K562 (cell line): ENCODE data around the gene ROR2. TPM values are rescaled to one million over a fixed set of nuclear protein-coding genes. Genes with fewer than 3 reads are reported as not detected.
A peak's percentile ranks its signal among the peaks of the same experiment; 100 is the strongest.

Source experiments
- ATAC-seq: fragments of 200-7000 bp; cut with Tn5 transposase; 3 replicates; pipeline ENCODE4 v1.9.1; 2020; ENCODE audit warnings: moderate library complexity
- BruUV-seq: library from RNA; stranded (reverse); fragments of 400-500 nt; replicated peaks from 2 replicates; lab custom pipeline; 2021; lab: Mats Ljungman, UMichigan
- CTCF ChIA-PET: fragments of 300-600 bp; formaldehyde crosslinking; extraction: SDS; loops from one replicate; lab custom pipeline; 2021; ENCODE audit warnings: low intra/inter-chr PET ratio; lab: Yijun Ruan, JAX
- POLR2A ChIA-PET: fragments of 300-600, 350-650 bp; sonication (Branson Sonifier 250); formaldehyde crosslinking; extraction: SDS; loops from one replicate; lab custom pipeline; 2021; ENCODE audit warnings: antibody characterized with exemption, inconsistent platforms; lab: Yijun Ruan, JAX
- DNase-seq, 4 experiments: peaks; one replicate each; pipeline versions ENCODE4 v3.0.0 to v3.0.0-alpha.2; 2011 to 2018; ENCODE audit warnings: low spot score in 3 of 4, mixed read lengths in 3 of 4; ENCODE audit errors: extremely low read depth in 1 of 4
- FAIRE-seq: peaks from 2 replicates; lab custom pipeline; 2011; peaks lifted over from hg19 to GRCh38; lab: Jason Lieb, UNC
- H2AFZ ChIP-seq: 2 replicates; pipeline ENCODE4 v1.6.0; 2011; ENCODE audit warnings: low read depth, low read length, control low read depth, inconsistent platforms
- H3K27ac ChIP-seq: fragments of 200-600 bp; 3 replicates; pipeline ENCODE4 v1.8.0; 2011; ENCODE audit warnings: low read depth, mild to moderate bottlenecking, control low read depth, inconsistent platforms, low read length, moderate library complexity, mixed read lengths; ENCODE audit errors: extremely low read depth
- H3K27me3 ChIP-seq, 2 experiments: fragments of 300-600 bp in 1 of 2; 2 replicates in 1 of 2; 3 replicates in 1 of 2; pipeline versions ENCODE4 v1.6.0 to v1.8.0; 2011; ENCODE audit warnings: inconsistent platforms in 2 of 2, low read length in 2 of 2, mild to moderate bottlenecking in 1 of 2, mixed read lengths in 1 of 2, moderate library complexity in 1 of 2; ENCODE audit not compliant: control insufficient read depth in 2 of 2, insufficient read depth in 2 of 2
- H3K36me3 ChIP-seq: fragments of 300-600 bp; 3 replicates; pipeline ENCODE4 v1.8.0; 2011; ENCODE audit warnings: mild to moderate bottlenecking, low read length, inconsistent platforms; ENCODE audit not compliant: control insufficient read depth, insufficient read depth
- H3K4me1 ChIP-seq, 2 experiments: fragments of 200-600 bp in 1 of 2; replicated peaks in 1 of 2; 2 replicates in 1 of 2; 3 replicates in 1 of 2; pipeline versions ENCODE4 v1.5.1 to v1.8.0; 2011; ENCODE audit warnings: inconsistent platforms in 2 of 2, low read length in 2 of 2, mild to moderate bottlenecking in 1 of 2, mixed read lengths in 1 of 2, moderate library complexity in 1 of 2; ENCODE audit not compliant: control insufficient read depth in 2 of 2, insufficient read depth in 2 of 2
- H3K4me2 ChIP-seq: 2 replicates; pipeline ENCODE4 v1.6.1; 2011; ENCODE audit warnings: low read length, control low read depth, inconsistent platforms, mixed read lengths; ENCODE audit not compliant: insufficient read depth
- H3K4me3 ChIP-seq: fragments of 200-600 bp; sonication (generic), shearing (Covaris generic); 2 replicates; pipeline ENCODE4 v1.5.1; 2016; ENCODE audit warnings: control low read depth, inconsistent platforms
- H3K79me2 ChIP-seq: fragments of 200-600 bp; 3 replicates; pipeline ENCODE4 v1.8.0; 2011; ENCODE audit warnings: low read length, inconsistent platforms; ENCODE audit not compliant: control insufficient read depth, insufficient read depth
- H3K9ac ChIP-seq, 2 experiments: 2 replicates each; pipeline versions ENCODE4 v1.6.0 to v1.6.1; 2011; ENCODE audit warnings: low read depth in 2 of 2, low read length in 2 of 2, control low read depth in 1 of 2, inconsistent platforms in 1 of 2, mild to moderate bottlenecking in 1 of 2, mixed read lengths in 1 of 2; ENCODE audit not compliant: insufficient read depth in 1 of 2
- H3K9me1 ChIP-seq: one replicate; pipeline ENCODE4 v1.6.0; 2011; ENCODE audit warnings: inconsistent platforms, mild to moderate bottlenecking, low read length, moderate library complexity; ENCODE audit not compliant: control insufficient read depth, insufficient read depth
- H3K9me3 ChIP-seq: replicated peaks from 2 replicates; pipeline ENCODE4 v1.5.1; 2011; ENCODE audit warnings: low read depth, low read length, inconsistent platforms; ENCODE audit not compliant: control insufficient read depth, insufficient read depth
- H4K20me1 ChIP-seq: replicated peaks from 2 replicates; pipeline ENCODE4 v1.6.1; 2011; ENCODE audit warnings: low read length, inconsistent platforms, mixed read lengths; ENCODE audit not compliant: control insufficient read depth, insufficient read depth
- BRD9 ChIP-seq: fragments of 450-650 bp; IDR thresholded peaks from 2 replicates; pipeline ENCODE4 v1.6.1; 2018; ENCODE audit warnings: low read depth; ENCODE audit not compliant: partially characterized antibody
- CBFA2T2 ChIP-seq: fragments of 450-650 bp; conservative IDR thresholded peaks from 2 replicates; pipeline ENCODE4 v1.6.1; 2017; ENCODE audit warnings: mild to moderate bottlenecking
- CBFA2T3 ChIP-seq: fragments of 450-650 bp; IDR thresholded peaks from 2 replicates; pipeline ENCODE4 v1.6.1; 2017
- ELF1 ChIP-seq: fragments of 200-800 bp; sonication (Bioruptor generic); IDR thresholded peaks from 2 replicates; pipeline ENCODE4 v1.6.1; 2016; ENCODE audit warnings: missing genetic modification characterization, missing compliant biosample characterization
- ELF2 ChIP-seq: fragments of 250-450 bp; sonication (Bioruptor Pico); IDR thresholded peaks from 2 replicates; pipeline ENCODE4 v1.5.0; 2021; ENCODE audit warnings: mild to moderate bottlenecking
- PHB2 ChIP-seq: fragments of 450-650 bp; IDR thresholded peaks from 2 replicates; pipeline ENCODE4 v1.6.1; 2017; ENCODE audit warnings: low read depth
- PHF8 ChIP-seq: fragments of 200-600 bp; sonication (generic); IDR thresholded peaks from 2 replicates; pipeline ENCODE4 v1.6.1; 2012; ENCODE audit warnings: mixed run types, mild to moderate bottlenecking, inconsistent platforms, low read length, moderate library complexity, borderline replicate concordance
- POLR2A ChIP-seq: fragments of 450-650 bp; conservative IDR thresholded peaks from 2 replicates; pipeline ENCODE4 v1.6.1; 2016
- TAF9B ChIP-seq: fragments of 450-650 bp; IDR thresholded peaks from 2 replicates; pipeline ENCODE4 v1.6.1; 2018; ENCODE audit warnings: mild to moderate bottlenecking; ENCODE audit not compliant: partially characterized antibody
- ZNF696 ChIP-seq: fragments of 250-450 bp; sonication (Bioruptor Pico); conservative IDR thresholded peaks from 2 replicates; pipeline ENCODE4 v1.4.0; 2020; ENCODE audit warnings: mild to moderate bottlenecking, moderate library complexity
- WGBS: fragments of 100-300 bp; shearing (Covaris generic); methylation state at CpG from one replicate; pipeline ENCODE4 v1.1.6; 2016; ENCODE audit warnings: low coverage, mixed read lengths; ENCODE audit not compliant: insufficient coverage; ENCODE audit errors: missing lambda C conversion rate; 5-methylcytosine and 5-hydroxymethylcytosine counted together
- in situ Hi-C: fragments of 300-500 bp; cut with MboI; formaldehyde crosslinking; loops from 4 replicates; pipeline ENCODE4 v1.15.0; 2018; ENCODE audit warnings: inconsistent platforms, mixed read lengths
- intact Hi-C: fragments of 100-400 bp; cut with micrococcal nuclease; formaldehyde crosslinking; loops from 2 replicates; pipeline ENCODE4 v1.14.2; 2022
- polyA plus RNA-seq, 8 experiments: library from polyadenylated mRNA; depleted of rRNA in 4 of 8; stranded (reverse) in 5 of 8; unstranded in 3 of 8; fragments of >200 nt; fragmentation: Nextera tagmentation in 2 of 8; fragmentation: Illumina TruSeq in 1 of 8; extraction: Ambion mirVana in 2 of 8; extraction: Trizol in 1 of 8; gene quantifications; 2 replicates each; pipeline versions ENCODE4 v1.2.1 to v1.2.3, GENCODE V29; 2011 to 2014; ENCODE audit warnings: inconsistent platforms in 1 of 8, missing spikeins in 1 of 8
- total RNA-seq, 7 experiments: library from RNA; depleted of rRNA in 6 of 7; stranded (reverse); fragments of >200 nt in 6 of 7; fragmentation: Illumina TruSeq in 2 of 7; extraction: Trizol in 2 of 7; gene quantifications; 2 replicates each; pipeline versions ENCODE4 v1.2.1 to v1.2.3, GENCODE V29; 2011 to 2021; ENCODE audit warnings: low replicate concordance in 1 of 7
- TF ChIP-seq, protein P1 (sequence below): IDR thresholded peaks from 2 replicates; pipeline ENCODE4 v1.6.1; 2011; ENCODE audit warnings: borderline replicate concordance, low read depth, mild to moderate bottlenecking, moderate library complexity, low read length; ENCODE audit not compliant: insufficient read depth, poor library complexity, severe bottlenecking
- TF ChIP-seq, protein P2 (sequence below): fragments of 200-800 bp; sonication (Bioruptor generic); IDR thresholded peaks from 2 replicates; pipeline ENCODE4 v1.6.1; 2016; ENCODE audit warnings: missing genetic modification characterization, missing compliant biosample characterization

ROR2 gene
- total and polyA plus RNA-seq, 9 of the 15 experiments (the other 6 are each of a cell fraction or from before 2014, with no cell fraction given) = 5.6 to 33.8 (median 15.3) TPM

GRCh38 chr9:91786132-91786896 lies 163.7 kb downstream of the ROR2 start:
- Histone ChIP-seq H3K79me2 (peaks cover 70% of the 10 kb centered on the region), H3K36me3 (peaks cover 9% of the 10 kb centered on the region; the same call in 2 of the 3 replicates), H3K9me1 (no peaks in the 10 kb centered on the region), H2AFZ (peak overlapping the region; percentile 55), H3K27ac (peak overlapping the region; percentile 72), H4K20me1 (peaks cover 5% of the 10 kb centered on the region; the same call in 1 of the 2 replicates), H3K4me3 (no peak overlapping the region), H3K4me1 (peaks cover 29 to 30% of the 10 kb centered on the region in 2 experiments), H3K27me3 (no peaks in the 10 kb centered on the region), H3K9me3 (no peaks in the 10 kb centered on the region; the same call in none of the 2 replicates), H3K4me2 (peak overlapping the region; percentile 57), H3K9ac (peak overlapping the region; percentile 0 to 31; a peak in 3 of 4 replicates)
- 47% methylated on average over 6 of the region's 6 CpGs for WGBS
- in situ Hi-C loops = no loop called here
- no TSS peak for BruUV-seq
- ChIA-PET CTCF (no interaction called here), POLR2A (interaction anchor here (0.5 to 1.1 kb wide), 5 partner anchors 8 to 363 kb away, joined by 3 to 4 read pairs (median 3); no protein-coding TSS in a partner anchor)
- intact Hi-C loops = no loop called here
- FAIRE-seq (peak; percentile 46), DNase-seq (peak; percentile 63 to 85 (median 71)), ATAC-seq (peak; percentile 81)
- TF ChIP-seq ZNF696 (CRISPR knock-in tag) = no peak
- TF ChIP-seq TAF9B = no peak
- TF ChIP-seq, protein P1, sequence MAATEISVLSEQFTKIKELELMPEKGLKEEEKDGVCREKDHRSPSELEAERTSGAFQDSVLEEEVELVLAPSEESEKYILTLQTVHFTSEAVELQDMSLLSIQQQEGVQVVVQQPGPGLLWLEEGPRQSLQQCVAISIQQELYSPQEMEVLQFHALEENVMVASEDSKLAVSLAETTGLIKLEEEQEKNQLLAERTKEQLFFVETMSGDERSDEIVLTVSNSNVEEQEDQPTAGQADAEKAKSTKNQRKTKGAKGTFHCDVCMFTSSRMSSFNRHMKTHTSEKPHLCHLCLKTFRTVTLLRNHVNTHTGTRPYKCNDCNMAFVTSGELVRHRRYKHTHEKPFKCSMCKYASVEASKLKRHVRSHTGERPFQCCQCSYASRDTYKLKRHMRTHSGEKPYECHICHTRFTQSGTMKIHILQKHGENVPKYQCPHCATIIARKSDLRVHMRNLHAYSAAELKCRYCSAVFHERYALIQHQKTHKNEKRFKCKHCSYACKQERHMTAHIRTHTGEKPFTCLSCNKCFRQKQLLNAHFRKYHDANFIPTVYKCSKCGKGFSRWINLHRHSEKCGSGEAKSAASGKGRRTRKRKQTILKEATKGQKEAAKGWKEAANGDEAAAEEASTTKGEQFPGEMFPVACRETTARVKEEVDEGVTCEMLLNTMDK = no peak
- TF ChIP-seq, protein P2, sequence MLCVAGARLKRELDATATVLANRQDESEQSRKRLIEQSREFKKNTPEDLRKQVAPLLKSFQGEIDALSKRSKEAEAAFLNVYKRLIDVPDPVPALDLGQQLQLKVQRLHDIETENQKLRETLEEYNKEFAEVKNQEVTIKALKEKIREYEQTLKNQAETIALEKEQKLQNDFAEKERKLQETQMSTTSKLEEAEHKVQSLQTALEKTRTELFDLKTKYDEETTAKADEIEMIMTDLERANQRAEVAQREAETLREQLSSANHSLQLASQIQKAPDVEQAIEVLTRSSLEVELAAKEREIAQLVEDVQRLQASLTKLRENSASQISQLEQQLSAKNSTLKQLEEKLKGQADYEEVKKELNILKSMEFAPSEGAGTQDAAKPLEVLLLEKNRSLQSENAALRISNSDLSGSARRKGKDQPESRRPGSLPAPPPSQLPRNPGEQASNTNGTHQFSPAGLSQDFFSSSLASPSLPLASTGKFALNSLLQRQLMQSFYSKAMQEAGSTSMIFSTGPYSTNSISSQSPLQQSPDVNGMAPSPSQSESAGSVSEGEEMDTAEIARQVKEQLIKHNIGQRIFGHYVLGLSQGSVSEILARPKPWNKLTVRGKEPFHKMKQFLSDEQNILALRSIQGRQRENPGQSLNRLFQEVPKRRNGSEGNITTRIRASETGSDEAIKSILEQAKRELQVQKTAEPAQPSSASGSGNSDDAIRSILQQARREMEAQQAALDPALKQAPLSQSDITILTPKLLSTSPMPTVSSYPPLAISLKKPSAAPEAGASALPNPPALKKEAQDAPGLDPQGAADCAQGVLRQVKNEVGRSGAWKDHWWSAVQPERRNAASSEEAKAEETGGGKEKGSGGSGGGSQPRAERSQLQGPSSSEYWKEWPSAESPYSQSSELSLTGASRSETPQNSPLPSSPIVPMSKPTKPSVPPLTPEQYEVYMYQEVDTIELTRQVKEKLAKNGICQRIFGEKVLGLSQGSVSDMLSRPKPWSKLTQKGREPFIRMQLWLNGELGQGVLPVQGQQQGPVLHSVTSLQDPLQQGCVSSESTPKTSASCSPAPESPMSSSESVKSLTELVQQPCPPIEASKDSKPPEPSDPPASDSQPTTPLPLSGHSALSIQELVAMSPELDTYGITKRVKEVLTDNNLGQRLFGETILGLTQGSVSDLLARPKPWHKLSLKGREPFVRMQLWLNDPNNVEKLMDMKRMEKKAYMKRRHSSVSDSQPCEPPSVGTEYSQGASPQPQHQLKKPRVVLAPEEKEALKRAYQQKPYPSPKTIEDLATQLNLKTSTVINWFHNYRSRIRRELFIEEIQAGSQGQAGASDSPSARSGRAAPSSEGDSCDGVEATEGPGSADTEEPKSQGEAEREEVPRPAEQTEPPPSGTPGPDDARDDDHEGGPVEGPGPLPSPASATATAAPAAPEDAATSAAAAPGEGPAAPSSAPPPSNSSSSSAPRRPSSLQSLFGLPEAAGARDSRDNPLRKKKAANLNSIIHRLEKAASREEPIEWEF = peak; percentile 92
- TF ChIP-seq POLR2A = no peak
- no peak for TF ChIP-seq PHB2
- no peak for TF ChIP-seq BRD9
- TF ChIP-seq ELF1 = no peak
- TF ChIP-seq CBFA2T3 = peak; percentile 78
- TF ChIP-seq ELF2 (CRISPR knock-in tag) = no peak
- TF ChIP-seq CBFA2T2 = peak; percentile 56
- no peak for TF ChIP-seq PHF8
